Measurements from ENCODE around the gene PNRC2. TPM values are rescaled to one million over a fixed set of nuclear protein-coding genes. Genes with fewer than 3 reads are reported as not detected.

Gene PNRC2, protein sequence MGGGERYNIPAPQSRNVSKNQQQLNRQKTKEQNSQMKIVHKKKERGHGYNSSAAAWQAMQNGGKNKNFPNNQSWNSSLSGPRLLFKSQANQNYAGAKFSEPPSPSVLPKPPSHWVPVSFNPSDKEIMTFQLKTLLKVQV
- 100 to 1,000 TPM; 151 to 186 TPM for total RNA-seq

GRCh38 chr1:23959461-23960290, at the start of gene PNRC2:
PNRC2 (plus strand) TSS chr1:23959828; CDS start chr1:23961458, 1,630 bp downstream.
- Mint-ChIP-seq H3K4me1 (peaks cover 72% of the 10 kb centered on the region), H3K4me3 (peak within 1 kb of the TSS; percentile 100), H3K27me3 (no peaks in the 10 kb centered on the region), H3K27ac (peak within 1 kb of the TSS; percentile 100), H3K36me3 (ENCODE audit: low read depth) (peaks cover 45% of the 10 kb centered on the region), H3K9me3 (no peaks in the 10 kb centered on the region)
- CTCF ChIA-PET = interaction anchor here (0.7 to 1.9 kb wide), 4 partner anchors 8 to 22 kb away, joined by 3 to 9 read pairs (median 4); partner anchors contain the start of gene SRSF10
- peak; percentile 97 for DNase-seq
- POLR2A ChIA-PET = interaction anchor here (1.7 kb wide), 1 partner anchor 21 kb away, joined by 9 read pairs; the partner anchor contains the start of gene SRSF10

- Mint-ChIP-seq H3K27me3 (peaks cover 11% of the 10 kb centered on the region), H3K4me3 (no peak overlapping the region), H3K27ac (no peak overlapping the region), H3K4me1 (peaks cover 55% of the 10 kb centered on the region), H3K9me3 (no peaks in the 10 kb centered on the region), H3K36me3 (ENCODE audit: low read depth) (no peaks in the 10 kb centered on the region)
- no peak for DNase-seq
- POLR2A ChIA-PET = interaction anchor here (0.6 kb wide), 1 partner anchor 105 kb away, joined by 4 read pairs; no protein-coding TSS in a partner anchor
- CTCF ChIA-PET = interaction anchor here (0.5 to 3.3 kb wide), 6 partner anchors 9 to 307 kb away, joined by 3 to 16 read pairs (median 3); no protein-coding TSS in a partner anchor
Observed at GRCh38 chr1:23910144-23910543, 49.5 kb upstream of the PNRC2 start.

- POLR2A ChIA-PET = no interaction called here
- peaks cover 54% of the 10 kb centered on the region for H3K4me1 Mint-ChIP-seq
- H3K27me3 Mint-ChIP-seq = peaks cover 7% of the 10 kb centered on the region
- no peak overlapping the region for H3K27ac Mint-ChIP-seq
- no peaks in the 10 kb centered on the region for H3K9me3 Mint-ChIP-seq
- no peak overlapping the region for H3K4me3 Mint-ChIP-seq
- no peak for DNase-seq
- H3K36me3 Mint-ChIP-seq (ENCODE audit: low read depth) = no peaks in the 10 kb centered on the region
- CTCF ChIA-PET = interaction anchor here (0.5 to 1.2 kb wide), 4 partner anchors 9 to 308 kb away, joined by 3 read pairs; no protein-coding TSS in a partner anchor
Observed at GRCh38 chr1:23910553-23911246, 48.9 kb upstream of the PNRC2 start.

GRCh38 chr1:23911921-23912320, 47.7 kb upstream of the PNRC2 start:
- H3K4me1 Mint-ChIP-seq = peaks cover 55% of the 10 kb centered on the region
- POLR2A ChIA-PET = no interaction called here
- no peak overlapping the region for H3K4me3 Mint-ChIP-seq
- peaks cover under 1% of the 10 kb centered on the region for H3K27me3 Mint-ChIP-seq
- DNase-seq = no peak
- H3K27ac Mint-ChIP-seq = no peak overlapping the region
- H3K9me3 Mint-ChIP-seq = no peaks in the 10 kb centered on the region
- CTCF ChIA-PET = no interaction called here
- no peaks in the 10 kb centered on the region for H3K36me3 Mint-ChIP-seq (ENCODE audit: low read depth)

DNA sequence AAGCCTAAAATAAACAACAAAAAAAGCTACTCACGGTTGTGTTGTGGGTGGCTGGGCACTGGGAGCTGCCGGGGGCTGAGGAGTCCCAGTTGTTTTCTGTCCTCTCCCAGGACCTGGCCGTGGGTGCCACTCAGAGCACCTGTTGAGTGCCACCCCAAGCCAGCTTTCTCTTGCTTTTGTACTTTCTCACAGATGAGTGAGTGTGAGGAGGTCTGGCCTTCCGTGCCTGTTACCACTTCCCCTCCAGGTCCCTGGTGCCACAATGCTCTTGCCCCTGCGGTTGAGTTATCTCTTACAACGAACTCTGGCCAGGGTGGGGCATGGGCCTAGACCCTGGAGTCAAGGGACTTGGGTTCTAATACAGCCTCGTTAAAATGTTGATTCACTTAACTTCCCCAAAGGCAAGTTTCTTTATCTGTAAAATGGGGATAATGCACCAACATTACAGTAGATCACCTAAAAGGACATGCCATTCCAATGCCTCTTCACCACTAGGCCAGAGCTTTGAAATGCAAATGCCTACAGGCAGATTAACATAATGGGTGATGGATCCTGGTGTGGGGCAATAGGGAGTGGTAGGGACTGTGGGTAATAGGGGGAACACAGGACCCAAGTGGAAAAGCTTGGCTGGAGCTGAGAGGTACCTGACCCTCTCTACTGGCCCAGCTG, 46.3 kb upstream of the PNRC2 start, which contains the start of gene CNR2:
Gene CNR2 (minus strand): TSS at position 151 of the 669 bp plus-strand sequence. CDS start 37,745 bp downstream, outside the sequence.
- Mint-ChIP-seq H3K27me3 (no peaks in the 10 kb centered on the region), H3K9me3 (no peaks in the 10 kb centered on the region), H3K4me3 (no peak within 1 kb of the TSS), H3K36me3 (ENCODE audit: low read depth) (no peaks in the 10 kb centered on the region), H3K27ac (peak within 1 kb of the TSS; percentile 64), H3K4me1 (peaks cover 55% of the 10 kb centered on the region)
- POLR2A ChIA-PET = no interaction called here
- peak; percentile 39 for DNase-seq
- CTCF ChIA-PET = no interaction called here

DNA sequence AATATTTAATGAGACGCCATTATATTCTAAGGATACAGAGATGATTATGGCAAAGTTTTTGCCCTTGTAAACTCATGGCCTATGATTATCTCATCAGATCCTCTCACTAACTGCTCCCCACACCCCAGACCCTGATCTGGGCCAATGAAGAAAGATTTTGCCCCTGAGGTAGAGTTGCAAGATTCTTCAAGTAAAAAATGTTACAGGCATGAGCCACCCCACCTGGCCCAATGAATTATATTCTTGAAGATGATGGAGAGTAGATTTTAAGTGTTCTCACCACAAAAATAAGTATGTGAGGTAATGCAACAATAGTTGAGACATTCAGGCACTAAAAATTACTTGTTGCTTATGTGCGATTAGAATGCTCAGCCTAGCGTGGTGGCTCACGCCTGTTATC, 44.7 kb upstream of the PNRC2 start:
- POLR2A ChIA-PET = no interaction called here
- Mint-ChIP-seq H3K9me3 (no peaks in the 10 kb centered on the region), H3K27ac (no peak overlapping the region), H3K27me3 (no peaks in the 10 kb centered on the region), H3K4me3 (no peak overlapping the region), H3K36me3 (ENCODE audit: low read depth) (no peaks in the 10 kb centered on the region), H3K4me1 (peaks cover 43% of the 10 kb centered on the region)
- CTCF ChIA-PET = interaction anchor here (2.6 kb wide), 1 partner anchor 105 kb away, joined by 16 read pairs; no protein-coding TSS in a partner anchor
- DNase-seq = no peak

- DNase-seq = no peak
- no peaks in the 10 kb centered on the region for H3K36me3 Mint-ChIP-seq (ENCODE audit: low read depth)
- POLR2A ChIA-PET = no interaction called here
- no peaks in the 10 kb centered on the region for H3K27me3 Mint-ChIP-seq
- H3K4me3 Mint-ChIP-seq = no peak overlapping the region
- no peaks in the 10 kb centered on the region for H3K9me3 Mint-ChIP-seq
- CTCF ChIA-PET = interaction anchor here (2.2 to 2.6 kb wide), 2 partner anchors 105 to 108 kb away, joined by 4 to 16 read pairs; no protein-coding TSS in a partner anchor
- no peak overlapping the region for H3K27ac Mint-ChIP-seq
- H3K4me1 Mint-ChIP-seq = peaks cover 41% of the 10 kb centered on the region
Observed at GRCh38 chr1:23915466-23915865, 44.2 kb upstream of the PNRC2 start.

GRCh38 chr1:23916209-23917131, 43.2 kb upstream of the PNRC2 start:
- POLR2A ChIA-PET = no interaction called here
- CTCF ChIA-PET = interaction anchor here (0.6 to 2.6 kb wide), 16 partner anchors 11 to 330 kb away, joined by 3 to 16 read pairs (median 3); partner anchors contain the start of gene PITHD1
- no peaks in the 10 kb centered on the region for H3K36me3 Mint-ChIP-seq (ENCODE audit: low read depth)

GRCh38 chr1:23922321-23922943, 37.2 kb upstream of the PNRC2 start:
- H3K4me1 Mint-ChIP-seq = peaks cover 3% of the 10 kb centered on the region
- H3K9me3 Mint-ChIP-seq = no peaks in the 10 kb centered on the region
- no peaks in the 10 kb centered on the region for H3K36me3 Mint-ChIP-seq (ENCODE audit: low read depth)

More at GRCh38 chr1:23916209-23917131, 43.2 kb upstream of the PNRC2 start:
- peaks cover 31% of the 10 kb centered on the region for H3K4me1 Mint-ChIP-seq
- no peak overlapping the region for H3K4me3 Mint-ChIP-seq
- H3K9me3 Mint-ChIP-seq = no peaks in the 10 kb centered on the region
- DNase-seq = peak; percentile 64
- no peaks in the 10 kb centered on the region for H3K27me3 Mint-ChIP-seq
- H3K27ac Mint-ChIP-seq = no peak overlapping the region

GRCh38 chr1:23923592-23924499, 35.8 kb upstream of the PNRC2 start:
- Mint-ChIP-seq H3K36me3 (ENCODE audit: low read depth) (no peaks in the 10 kb centered on the region), H3K4me1 (peaks cover 3% of the 10 kb centered on the region), H3K9me3 (no peaks in the 10 kb centered on the region), H3K27ac (no peak overlapping the region), H3K27me3 (no peaks in the 10 kb centered on the region), H3K4me3 (no peak overlapping the region)
- ChIA-PET POLR2A (no interaction called here), CTCF (no interaction called here)
- DNase-seq = no peak

More at GRCh38 chr1:23922321-23922943, 37.2 kb upstream of the PNRC2 start:
- H3K4me3 Mint-ChIP-seq = no peak overlapping the region
- no peak overlapping the region for H3K27ac Mint-ChIP-seq
- ChIA-PET CTCF (interaction anchor here (1.2 kb wide), 1 partner anchor 13 kb away, joined by 3 read pairs; no protein-coding TSS in a partner anchor), POLR2A (no interaction called here)
- no peak for DNase-seq
- H3K27me3 Mint-ChIP-seq = no peaks in the 10 kb centered on the region
